ENCODE measurements around the gene TBCB. TPM values are rescaled to one million over a fixed set of nuclear protein-coding genes. Genes with fewer than 3 reads are reported as not detected.
A peak's percentile ranks its signal among the peaks of the same experiment; 100 is the strongest.

Gene TBCB
- total and polyA plus RNA-seq, 3 experiments from 2014 or later = 135 to 261 (median 137) TPM

GRCh38 chr19:36152019-36152351, 36.7 kb downstream of the TBCB start:
- CTCF ChIA-PET = no interaction called here
- DNase-seq = no peak
- POLR2A ChIA-PET = no interaction called here
- H3K27ac ChIP-seq (ENCODE audit: low read depth, low read length) = no peak overlapping the region
- Mint-ChIP-seq H3K36me3 (peaks cover 0 to 41% (median 12%) of the 10 kb centered on the region in 3 donors), H3K9me3 (no peaks in the 10 kb centered on the region), H3K27me3 (no peaks in the 10 kb centered on the region), H3K4me3 (no peak overlapping the region), H3K4me1 (peaks cover 0 to 3% (median 3%) of the 10 kb centered on the region in 3 donors), H3K27ac (no peak overlapping the region)
- H3K4me3 ChIP-seq (ENCODE audit: low read length) = no peak overlapping the region
- H3K4me1 ChIP-seq (ENCODE audit: insufficient read depth, low read length) = no peaks in the 10 kb centered on the region
- H3K27me3 ChIP-seq (ENCODE audit: insufficient read depth, low read length, poor library complexity, severe bottlenecking) = no peaks in the 10 kb centered on the region
- H3K36me3 ChIP-seq (ENCODE audit: insufficient read depth, low read length) = no peaks in the 10 kb centered on the region
- no peaks in the 10 kb centered on the region for H3K9me3 ChIP-seq (ENCODE audit: low read length)

- POLR2A ChIA-PET = no interaction called here
- no peak for DNase-seq
Observed at GRCh38 chr19:36152352-36153091, 37.3 kb downstream of the TBCB start, which contains the start of gene COX7A1. COX7A1 (minus strand) TSS chr19:36152447; CDS start chr19:36152407, 40 bp downstream.

GRCh38 chr19:36153126-36153525, 37.9 kb downstream of the TBCB start:
- Mint-ChIP-seq H3K36me3 (peaks cover 0 to 33% (median 9%) of the 10 kb centered on the region in 3 donors), H3K4me1 (peaks cover 0 to 1% (median 0%) of the 10 kb centered on the region in 3 donors), H3K27me3 (no peaks in the 10 kb centered on the region), H3K4me3 (no peak overlapping the region), H3K27ac (no peak overlapping the region), H3K9me3 (no peaks in the 10 kb centered on the region)
- CTCF ChIA-PET = interaction anchor here (0.6 kb wide), 1 partner anchor 25 kb away, joined by 3 read pairs; no protein-coding TSS in a partner anchor
- H3K27me3 ChIP-seq (ENCODE audit: insufficient read depth, low read length, poor library complexity, severe bottlenecking) = no peaks in the 10 kb centered on the region
- POLR2A ChIA-PET = no interaction called here
- H3K9me3 ChIP-seq (ENCODE audit: low read length) = no peaks in the 10 kb centered on the region
- H3K36me3 ChIP-seq (ENCODE audit: insufficient read depth, low read length) = no peaks in the 10 kb centered on the region
- no peak for DNase-seq
- no peaks in the 10 kb centered on the region for H3K4me1 ChIP-seq (ENCODE audit: insufficient read depth, low read length)
- no peak overlapping the region for H3K27ac ChIP-seq (ENCODE audit: low read depth, low read length)
- no peak overlapping the region for H3K4me3 ChIP-seq (ENCODE audit: low read length)

More at GRCh38 chr19:36152352-36153091, 37.3 kb downstream of the TBCB start, which contains the start of gene COX7A1:
- Histone ChIP-seq H3K9me3 (ENCODE audit: low read length) (no peaks in the 10 kb centered on the region), H3K27me3 (ENCODE audit: insufficient read depth, low read length, poor library complexity, severe bottlenecking) (no peaks in the 10 kb centered on the region), H3K27ac (ENCODE audit: low read depth, low read length) (no peak within 1 kb of the TSS), H3K36me3 (ENCODE audit: insufficient read depth, low read length) (no peaks in the 10 kb centered on the region), H3K4me3 (ENCODE audit: low read length) (no peak within 1 kb of the TSS), H3K4me1 (ENCODE audit: insufficient read depth, low read length) (no peaks in the 10 kb centered on the region)
- Mint-ChIP-seq H3K36me3 (peaks cover 0 to 38% (median 9%) of the 10 kb centered on the region in 3 donors), H3K9me3 (no peaks in the 10 kb centered on the region), H3K27me3 (no peaks in the 10 kb centered on the region), H3K4me1 (peaks cover 0 to 1% (median 0%) of the 10 kb centered on the region in 3 donors), H3K4me3 (no peak within 1 kb of the TSS), H3K27ac (no peak within 1 kb of the TSS)
- CTCF ChIA-PET = interaction anchor here (0.6 kb wide), 1 partner anchor 24 kb away, joined by 3 read pairs; no protein-coding TSS in a partner anchor

- Histone ChIP-seq H3K27me3 (ENCODE audit: insufficient read depth, low read length, poor library complexity, severe bottlenecking) (no peaks in the 10 kb centered on the region), H3K36me3 (ENCODE audit: insufficient read depth, low read length) (no peaks in the 10 kb centered on the region), H3K27ac (ENCODE audit: low read depth, low read length) (no peak overlapping the region), H3K4me3 (ENCODE audit: low read length) (no peak overlapping the region), H3K9me3 (ENCODE audit: low read length) (no peaks in the 10 kb centered on the region), H3K4me1 (ENCODE audit: insufficient read depth, low read length) (no peaks in the 10 kb centered on the region)
- Mint-ChIP-seq H3K27ac (peak overlapping the region in 3 of 8 donors; percentile 43 to 60 (median 56)), H3K4me1 (no peaks in the 10 kb centered on the region), H3K4me3 (no peak overlapping the region), H3K9me3 (no peaks in the 10 kb centered on the region), H3K27me3 (no peaks in the 10 kb centered on the region), H3K36me3 (peaks cover 0 to 3% (median 0%) of the 10 kb centered on the region in 3 donors)
- ChIA-PET POLR2A (no interaction called here), CTCF (interaction anchor here (0.7 kb wide), 1 partner anchor 100 kb away, joined by 4 read pairs; no protein-coding TSS in a partner anchor)
- DNase-seq = no peak
Observed at GRCh38 chr19:36160821-36161596, 45.7 kb downstream of the TBCB start.

GRCh38 chr19:36163813-36164212, 48.5 kb downstream of the TBCB start:
- H3K27me3 Mint-ChIP-seq = no peaks in the 10 kb centered on the region
- CTCF ChIA-PET = interaction anchor here (1.6 kb wide), 1 partner anchor 36 kb away, joined by 7 read pairs; no protein-coding TSS in a partner anchor

GRCh38 chr19:36169084-36169760, 54.0 kb downstream of the TBCB start:
- H3K4me1 Mint-ChIP-seq = peaks cover 3 to 4% (median 4%) of the 10 kb centered on the region in 3 donors
- no peaks in the 10 kb centered on the region for H3K9me3 Mint-ChIP-seq
- H3K27me3 ChIP-seq (ENCODE audit: insufficient read depth, low read length, poor library complexity, severe bottlenecking) = no peaks in the 10 kb centered on the region
- no peaks in the 10 kb centered on the region for H3K36me3 ChIP-seq (ENCODE audit: insufficient read depth, low read length)
- no peak overlapping the region for H3K4me3 Mint-ChIP-seq
- no peak overlapping the region for H3K4me3 ChIP-seq (ENCODE audit: low read length)
- ChIA-PET CTCF (interaction anchor here (0.6 to 13.0 kb wide), 5 partner anchors 10 to 91 kb away, joined by 3 to 165 read pairs (median 3); partner anchors contain the start of genes POLR2I and TBCB), POLR2A (interaction anchor here (1.6 kb wide), 1 partner anchor 54 kb away, joined by 5 read pairs; the partner anchor contains the start of genes POLR2I and TBCB)
- no peak for DNase-seq
- no peaks in the 10 kb centered on the region for H3K27me3 Mint-ChIP-seq
- no peak overlapping the region for H3K27ac ChIP-seq (ENCODE audit: low read depth, low read length)
- H3K27ac Mint-ChIP-seq = peak overlapping the region in 3 of 8 donors; percentile 11 to 87 (median 35)
- H3K4me1 ChIP-seq (ENCODE audit: insufficient read depth, low read length) = no peaks in the 10 kb centered on the region
- H3K9me3 ChIP-seq (ENCODE audit: low read length) = no peaks in the 10 kb centered on the region
- H3K36me3 Mint-ChIP-seq = no peaks in the 10 kb centered on the region

More at GRCh38 chr19:36163813-36164212, 48.5 kb downstream of the TBCB start:
- Histone ChIP-seq H3K36me3 (ENCODE audit: insufficient read depth, low read length) (no peaks in the 10 kb centered on the region), H3K4me1 (ENCODE audit: insufficient read depth, low read length) (no peaks in the 10 kb centered on the region), H3K27ac (ENCODE audit: low read depth, low read length) (no peak overlapping the region), H3K4me3 (ENCODE audit: low read length) (no peak overlapping the region), H3K9me3 (ENCODE audit: low read length) (no peaks in the 10 kb centered on the region), H3K27me3 (ENCODE audit: insufficient read depth, low read length, poor library complexity, severe bottlenecking) (no peaks in the 10 kb centered on the region)
- H3K27ac Mint-ChIP-seq = peak overlapping the region in 1 of 8 donors; percentile 30
- H3K4me1 Mint-ChIP-seq = no peaks in the 10 kb centered on the region
- POLR2A ChIA-PET = no interaction called here
- H3K36me3 Mint-ChIP-seq = peaks cover 0 to 3% (median 0%) of the 10 kb centered on the region in 3 donors
- H3K4me3 Mint-ChIP-seq = no peak overlapping the region
- DNase-seq = no peak
- no peaks in the 10 kb centered on the region for H3K9me3 Mint-ChIP-seq

GRCh38 chr19:36172852-36173251, 57.6 kb downstream of the TBCB start:
- Histone ChIP-seq H3K27ac (ENCODE audit: low read depth, low read length) (no peak overlapping the region), H3K4me3 (ENCODE audit: low read length) (no peak overlapping the region), H3K4me1 (ENCODE audit: insufficient read depth, low read length) (no peaks in the 10 kb centered on the region), H3K9me3 (ENCODE audit: low read length) (no peaks in the 10 kb centered on the region), H3K27me3 (ENCODE audit: insufficient read depth, low read length, poor library complexity, severe bottlenecking) (no peaks in the 10 kb centered on the region), H3K36me3 (ENCODE audit: insufficient read depth, low read length) (no peaks in the 10 kb centered on the region)
- H3K27ac Mint-ChIP-seq = peak overlapping the region in 1 of 8 donors; percentile 31
- ChIA-PET POLR2A (no interaction called here), CTCF (interaction anchor here (1.1 to 13.0 kb wide), 2 partner anchors 38 to 45 kb away, joined by 3 to 165 read pairs; no protein-coding TSS in a partner anchor)
- H3K4me3 Mint-ChIP-seq = no peak overlapping the region
- no peak for DNase-seq
- H3K9me3 Mint-ChIP-seq = no peaks in the 10 kb centered on the region
- no peaks in the 10 kb centered on the region for H3K36me3 Mint-ChIP-seq
- H3K4me1 Mint-ChIP-seq = peaks cover 3 to 4% (median 4%) of the 10 kb centered on the region in 3 donors
- H3K27me3 Mint-ChIP-seq = no peaks in the 10 kb centered on the region
